ENCODE data around the gene CPPED1.

CPPED1 gene

GRCh38 chr16:12740986-12741610, 62.6 kb downstream of the CPPED1 start:
- H4K12ac ChIP-seq (ENCODE audit: low read depth, low read length), result no peak overlapping the region
- no peak overlapping the region for H3K4me2 ChIP-seq (ENCODE audit: low read length)
- H3K27ac ChIP-seq (ENCODE audit: low read depth, low read length), result no peak overlapping the region
- no peak overlapping the region for H2BK12ac ChIP-seq (ENCODE audit: low read length)
- H3K18ac ChIP-seq (ENCODE audit: low read length), result no peak overlapping the region
- H3K27me3 ChIP-seq (ENCODE audit: insufficient read depth, low read length), result no peaks in the 10 kb centered on the region
- H2BK5ac ChIP-seq (ENCODE audit: low read depth, low read length, poor library complexity), result no peak overlapping the region
- H3K4ac ChIP-seq (ENCODE audit: low read depth, low read length), result no peak overlapping the region
- no peaks in the 10 kb centered on the region for H3K4me1 ChIP-seq (ENCODE audit: control insufficient read depth in 1 of 2, insufficient read depth in 2 of 2, low read length in 2 of 2)
- no peak overlapping the region for H4K8ac ChIP-seq (ENCODE audit: low read depth, low read length)
- no peak overlapping the region for H3K14ac ChIP-seq (ENCODE audit: low read length)
- no peaks in the 10 kb centered on the region for H3K79me1 ChIP-seq (ENCODE audit: low read length)
- H3K79me2 ChIP-seq (ENCODE audit: control insufficient read depth, insufficient read depth, low read length, poor library complexity), result no peaks in the 10 kb centered on the region
- H2BK120ac ChIP-seq (ENCODE audit: insufficient read depth, low read length, poor library complexity), result no peak overlapping the region
- no peak overlapping the region for H2AK5ac ChIP-seq (ENCODE audit: low read length)
- peaks cover 5% of the 10 kb centered on the region for H3K9me3 ChIP-seq (ENCODE audit: insufficient read depth, low read depth, low read length)
- H3K23ac ChIP-seq (ENCODE audit: low read length), result no peak overlapping the region
- no peaks in the 10 kb centered on the region for H3K36me3 ChIP-seq (ENCODE audit: control insufficient read depth in 1 of 2, insufficient read depth in 2 of 2, low read length in 2 of 2)
- H2AFZ ChIP-seq (ENCODE audit: insufficient read depth, low read length, poor library complexity), result no peak overlapping the region
- no peak overlapping the region for H3K4me3 ChIP-seq (ENCODE audit: low read depth, low read length)
- no CpG with 5 or more reads among the region's 6 CpGs for WGBS (ENCODE audit: extremely low coverage, insufficient coverage, insufficient read length)
- no peak overlapping the region for H4K91ac ChIP-seq (ENCODE audit: low read depth, low read length)
- H3K9ac ChIP-seq (ENCODE audit: low read length), result no peak overlapping the region
- DNase-seq, result no peak

- no peak overlapping the region for H3K14ac ChIP-seq (ENCODE audit: low read length)
- H3K18ac ChIP-seq (ENCODE audit: low read length), result no peak overlapping the region
- no peaks in the 10 kb centered on the region for H3K79me2 ChIP-seq (ENCODE audit: control insufficient read depth, insufficient read depth, low read length, poor library complexity)
- no peaks in the 10 kb centered on the region for H3K4me1 ChIP-seq (ENCODE audit: control insufficient read depth in 1 of 2, insufficient read depth in 2 of 2, low read length in 2 of 2)
- H3K9me3 ChIP-seq (ENCODE audit: insufficient read depth, low read depth, low read length), result peaks cover 6% of the 10 kb centered on the region
- H4K12ac ChIP-seq (ENCODE audit: low read depth, low read length), result no peak overlapping the region
- no peak overlapping the region for H3K4me3 ChIP-seq (ENCODE audit: low read depth, low read length)
- H3K4ac ChIP-seq (ENCODE audit: low read depth, low read length), result no peak overlapping the region
- DNase-seq, result no peak
- no peaks in the 10 kb centered on the region for H3K79me1 ChIP-seq (ENCODE audit: low read length)
- no peak overlapping the region for H2AK5ac ChIP-seq (ENCODE audit: low read length)
- no peak overlapping the region for H2BK12ac ChIP-seq (ENCODE audit: low read length)
- H3K23ac ChIP-seq (ENCODE audit: low read length), result no peak overlapping the region
- no peak overlapping the region for H3K4me2 ChIP-seq (ENCODE audit: low read length)
- no peak overlapping the region for H4K91ac ChIP-seq (ENCODE audit: low read depth, low read length)
- H2BK5ac ChIP-seq (ENCODE audit: low read depth, low read length, poor library complexity), result no peak overlapping the region
- 100% methylated on average over 1 of the region's 3 CpGs for WGBS (ENCODE audit: extremely low coverage, insufficient coverage, insufficient read length)
- H2BK120ac ChIP-seq (ENCODE audit: insufficient read depth, low read length, poor library complexity), result no peak overlapping the region
- no peak overlapping the region for H3K9ac ChIP-seq (ENCODE audit: low read length)
- no peaks in the 10 kb centered on the region for H3K36me3 ChIP-seq (ENCODE audit: control insufficient read depth in 1 of 2, insufficient read depth in 2 of 2, low read length in 2 of 2)
- no peaks in the 10 kb centered on the region for H3K27me3 ChIP-seq (ENCODE audit: insufficient read depth, low read length)
- no peak overlapping the region for H4K8ac ChIP-seq (ENCODE audit: low read depth, low read length)
- H3K27ac ChIP-seq (ENCODE audit: low read depth, low read length), result no peak overlapping the region
- H2AFZ ChIP-seq (ENCODE audit: insufficient read depth, low read length, poor library complexity), result no peak overlapping the region
Observed at GRCh38 chr16:12739738-12740137, 63.9 kb downstream of the CPPED1 start.

- Histone ChIP-seq H4K12ac (ENCODE audit: low read depth, low read length) (no peak overlapping the region), H2AK5ac (ENCODE audit: low read length) (no peak overlapping the region), H3K27me3 (ENCODE audit: insufficient read depth, low read length) (no peaks in the 10 kb centered on the region), H3K4me3 (ENCODE audit: low read depth, low read length) (no peak overlapping the region), H3K4me1 (ENCODE audit: control insufficient read depth in 1 of 2, insufficient read depth in 2 of 2, low read length in 2 of 2) (no peaks in the 10 kb centered on the region), H3K79me2 (ENCODE audit: control insufficient read depth, insufficient read depth, low read length, poor library complexity) (no peaks in the 10 kb centered on the region), H3K23ac (ENCODE audit: low read length) (no peak overlapping the region), H3K18ac (ENCODE audit: low read length) (no peak overlapping the region), H3K79me1 (ENCODE audit: low read length) (no peaks in the 10 kb centered on the region), H3K9ac (ENCODE audit: low read length) (no peak overlapping the region), H3K36me3 (ENCODE audit: control insufficient read depth in 1 of 2, insufficient read depth in 2 of 2, low read length in 2 of 2) (no peaks in the 10 kb centered on the region), H2AFZ (ENCODE audit: insufficient read depth, low read length, poor library complexity) (no peak overlapping the region), H3K4ac (ENCODE audit: low read depth, low read length) (no peak overlapping the region), H3K27ac (ENCODE audit: low read depth, low read length) (no peak overlapping the region), H3K4me2 (ENCODE audit: low read length) (no peak overlapping the region), H2BK120ac (ENCODE audit: insufficient read depth, low read length, poor library complexity) (no peak overlapping the region), H2BK12ac (ENCODE audit: low read length) (no peak overlapping the region), H2BK5ac (ENCODE audit: low read depth, low read length, poor library complexity) (no peak overlapping the region), H3K14ac (ENCODE audit: low read length) (no peak overlapping the region), H4K8ac (ENCODE audit: low read depth, low read length) (no peak overlapping the region), H3K9me3 (ENCODE audit: insufficient read depth, low read depth, low read length) (peaks cover 2% of the 10 kb centered on the region), H4K91ac (ENCODE audit: low read depth, low read length) (no peak overlapping the region)
- WGBS (ENCODE audit: extremely low coverage, insufficient coverage, insufficient read length), result no CpG with 5 or more reads among the region's 6 CpGs
- no peak for DNase-seq
Observed at GRCh38 chr16:12737563-12737962, 66.1 kb downstream of the CPPED1 start.

- Histone ChIP-seq H3K27ac (ENCODE audit: low read depth, low read length) (no peak overlapping the region), H4K12ac (ENCODE audit: low read depth, low read length) (no peak overlapping the region), H3K23ac (ENCODE audit: low read length) (no peak overlapping the region), H2BK5ac (ENCODE audit: low read depth, low read length, poor library complexity) (no peak overlapping the region), H3K4ac (ENCODE audit: low read depth, low read length) (no peak overlapping the region), H3K79me1 (ENCODE audit: low read length) (no peaks in the 10 kb centered on the region), H3K4me1 (ENCODE audit: control insufficient read depth in 1 of 2, insufficient read depth in 2 of 2, low read length in 2 of 2) (no peaks in the 10 kb centered on the region), H3K27me3 (ENCODE audit: insufficient read depth, low read length) (no peaks in the 10 kb centered on the region), H3K4me3 (ENCODE audit: low read depth, low read length) (no peak overlapping the region), H4K8ac (ENCODE audit: low read depth, low read length) (no peak overlapping the region), H3K14ac (ENCODE audit: low read length) (no peak overlapping the region), H2BK12ac (ENCODE audit: low read length) (no peak overlapping the region), H3K9ac (ENCODE audit: low read length) (no peak overlapping the region), H3K4me2 (ENCODE audit: low read length) (no peak overlapping the region), H2AK5ac (ENCODE audit: low read length) (no peak overlapping the region), H2BK120ac (ENCODE audit: insufficient read depth, low read length, poor library complexity) (no peak overlapping the region), H3K79me2 (ENCODE audit: control insufficient read depth, insufficient read depth, low read length, poor library complexity) (no peaks in the 10 kb centered on the region), H3K18ac (ENCODE audit: low read length) (no peak overlapping the region), H3K36me3 (ENCODE audit: control insufficient read depth in 1 of 2, insufficient read depth in 2 of 2, low read length in 2 of 2) (no peaks in the 10 kb centered on the region), H4K91ac (ENCODE audit: low read depth, low read length) (no peak overlapping the region), H2AFZ (ENCODE audit: insufficient read depth, low read length, poor library complexity) (no peak overlapping the region), H3K9me3 (ENCODE audit: insufficient read depth, low read depth, low read length) (peaks cover 2% of the 10 kb centered on the region)
- DNase-seq, result no peak
- no CpG with 5 or more reads among the region's 2 CpGs for WGBS (ENCODE audit: extremely low coverage, insufficient coverage, insufficient read length)
Observed at GRCh38 chr16:12735805-12736204, 67.9 kb downstream of the CPPED1 start.

Measured in trophoblast cell (in vitro differentiated cells and primary cell).